Stimulated activated naive CD8-positive, alpha-beta T cell treated with anti-CD3 and anti-CD28 coated beads, Interleukin-15, Interleukin-2, amounts not matched to agents 100 U/mL and 50 U/mL, for 24 hours (primary cell): ENCODE results near the gene ANO9.
A peak's percentile ranks its signal among the peaks of the same experiment; 100 is the strongest.
"Not testable (repeated sequence)": the region's sequence is repeated elsewhere in the genome, so short reads cannot be mapped to it uniquely, and the experiment has no call there.

Source experiments
- ATAC-seq: fragments of 150-1000 bp; cut with Tn5 transposase; one replicate; pipeline ENCODE4 v1.10.0; 2021
- DNase-seq: peaks from one replicate; pipeline ENCODE4 v3.0.0; 2021

Gene ANO9

GRCh38 chr11:416051-416756 is 25.6 kb downstream of the ANO9 start:
- DNase-seq (no peak), ATAC-seq (peak; percentile 1)

GRCh38 chr11:415640-416041 is 26.2 kb downstream of the ANO9 start:
- ATAC-seq (no peak), DNase-seq (peak; percentile 30)

DNA sequence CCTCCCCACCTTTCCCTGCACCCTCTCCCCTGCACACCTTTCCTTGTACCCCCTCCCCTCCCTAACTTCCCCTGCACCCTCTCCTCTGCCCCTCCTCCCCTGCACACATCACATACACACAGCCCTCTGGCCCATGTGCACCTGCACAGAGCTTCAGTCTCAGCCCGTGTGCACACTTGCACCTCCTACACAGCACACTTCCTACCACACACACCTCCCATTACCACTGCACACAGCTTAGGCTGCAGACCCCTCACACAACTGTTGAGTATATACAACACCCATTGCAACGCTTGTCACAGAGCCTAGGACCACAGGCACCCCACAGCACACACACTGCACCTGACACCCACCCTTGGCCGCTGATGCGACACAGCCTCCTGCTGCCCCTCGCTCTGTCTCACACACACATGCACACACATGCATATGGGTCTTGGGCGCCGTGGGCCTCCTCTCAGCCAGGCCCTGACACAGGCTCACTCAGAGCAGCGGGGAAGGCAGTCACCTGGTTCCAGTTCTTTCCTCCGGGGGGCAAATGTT is 27.4 kb downstream of the ANO9 start:
- ATAC-seq: peak; percentile 21
- no peak for DNase-seq

DNA sequence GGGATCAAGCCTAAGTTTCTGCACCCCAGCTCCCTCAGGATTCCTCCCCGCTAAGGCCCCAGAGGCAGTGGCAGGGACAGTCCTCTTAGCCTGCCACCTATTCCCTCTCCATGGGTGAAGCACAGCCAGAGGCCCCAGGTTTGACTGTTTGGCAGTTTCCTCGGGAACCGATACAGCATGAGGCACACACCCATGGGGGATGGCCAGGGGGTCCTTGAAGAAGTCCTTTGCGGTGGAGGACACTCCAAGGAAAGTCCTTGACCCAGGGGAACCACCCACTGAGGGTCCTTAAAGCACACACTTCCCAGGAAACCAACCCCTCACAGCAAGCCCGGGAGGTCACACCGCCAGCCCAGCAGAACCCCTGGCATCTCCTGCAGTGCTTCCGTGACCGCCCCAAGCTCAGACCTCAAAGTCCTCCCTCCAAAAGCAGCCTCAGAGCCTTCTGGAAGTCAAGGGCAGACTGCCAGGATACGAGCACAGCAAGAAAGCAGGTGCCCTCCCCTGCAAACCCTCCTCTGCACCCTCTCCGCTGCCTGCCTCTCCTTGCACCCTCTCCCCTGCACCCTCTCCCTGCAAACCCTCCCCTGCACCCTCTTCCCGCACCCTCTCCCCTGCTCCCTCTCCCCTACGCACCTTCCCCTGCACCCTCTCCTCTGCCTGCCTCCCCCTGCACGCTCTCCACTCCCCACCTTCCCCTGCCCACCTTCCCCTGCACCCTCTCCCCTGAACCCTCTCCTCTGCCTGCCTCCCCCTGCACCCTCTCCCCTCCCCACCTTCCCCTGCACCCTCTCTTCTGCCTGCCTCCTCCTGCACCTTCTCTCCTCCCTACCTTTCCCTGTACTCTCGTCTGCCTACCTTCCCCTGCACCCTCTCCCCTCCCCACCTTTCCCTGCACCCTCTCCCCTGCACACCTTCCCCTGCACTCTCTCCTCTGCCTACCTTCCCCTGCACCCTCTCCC is 28.4 kb downstream of the ANO9 start:
- peak; percentile 9 for DNase-seq
- ATAC-seq: no peak

DNA sequence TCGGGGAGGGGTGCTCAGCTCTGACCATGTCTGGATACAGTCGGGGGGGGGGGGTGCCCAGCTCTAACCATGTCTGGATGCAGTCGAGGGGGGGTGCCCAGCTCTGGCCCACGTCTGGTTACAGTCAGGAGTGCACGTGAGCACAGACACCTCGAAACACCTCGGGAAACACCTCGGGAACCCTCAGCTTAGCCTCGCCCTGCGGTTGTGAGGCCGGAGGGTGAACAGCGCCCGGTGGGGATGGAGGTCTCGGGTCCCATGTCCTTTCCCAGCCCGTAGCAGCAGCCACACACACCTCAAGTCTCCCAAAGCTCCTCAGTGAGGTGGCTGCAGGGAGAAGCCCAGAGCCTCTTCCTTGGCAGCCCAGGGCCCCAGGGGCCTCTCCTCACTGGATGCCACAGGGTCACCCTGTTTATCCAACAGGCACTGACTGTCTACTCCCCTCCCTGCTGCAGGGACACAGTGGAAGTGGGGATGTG is 29.1 kb downstream of the ANO9 start:
- DNase-seq: no peak
- ATAC-seq: no peak

DNA sequence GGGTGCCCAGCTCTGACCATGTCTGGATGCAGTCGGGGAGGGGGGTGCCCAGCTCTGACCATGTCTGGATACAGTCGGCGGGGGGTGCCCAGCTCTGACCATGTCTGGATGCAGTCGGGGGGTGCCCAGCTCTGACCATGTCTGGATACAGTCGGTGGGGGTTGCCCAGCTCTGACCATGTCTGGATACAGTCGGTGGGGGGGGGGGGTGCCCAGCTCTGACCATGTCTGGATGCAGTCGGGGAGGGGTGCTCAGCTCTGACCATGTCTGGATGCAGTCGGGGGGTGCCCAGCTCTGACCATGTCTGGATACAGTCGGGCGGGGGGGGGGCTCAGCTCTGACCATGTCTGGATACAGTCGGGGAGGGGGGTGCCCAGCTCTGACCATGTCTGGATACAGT is 30.3 kb downstream of the ANO9 start:
- not testable (repeated sequence) for DNase-seq, ATAC-seq

DNA sequence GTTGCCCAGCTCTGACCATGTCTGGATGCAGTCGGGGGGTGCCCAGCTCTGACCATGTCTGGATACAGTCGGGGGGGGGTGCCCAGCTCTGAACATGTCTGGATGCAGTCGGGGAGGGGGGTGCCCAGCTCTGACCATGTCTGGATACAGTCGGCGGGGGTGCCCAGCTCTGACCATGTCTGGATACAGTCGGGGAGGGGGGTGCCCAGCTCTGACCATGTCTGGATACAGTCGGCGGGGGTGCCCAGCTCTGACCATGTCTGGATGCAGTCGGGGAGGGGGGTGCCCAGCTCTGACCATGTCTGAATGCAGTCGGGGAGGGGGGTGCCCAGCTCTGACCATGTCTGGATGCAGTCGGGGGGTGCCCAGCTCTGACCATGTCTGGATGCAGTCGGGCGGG is 31.1 kb downstream of the ANO9 start:
- DNase-seq, ATAC-seq: not testable (repeated sequence)

GRCh38 chr11:409600-410483 is 32.0 kb downstream of the ANO9 start:
- ATAC-seq: no peak
- no peak for DNase-seq

DNA sequence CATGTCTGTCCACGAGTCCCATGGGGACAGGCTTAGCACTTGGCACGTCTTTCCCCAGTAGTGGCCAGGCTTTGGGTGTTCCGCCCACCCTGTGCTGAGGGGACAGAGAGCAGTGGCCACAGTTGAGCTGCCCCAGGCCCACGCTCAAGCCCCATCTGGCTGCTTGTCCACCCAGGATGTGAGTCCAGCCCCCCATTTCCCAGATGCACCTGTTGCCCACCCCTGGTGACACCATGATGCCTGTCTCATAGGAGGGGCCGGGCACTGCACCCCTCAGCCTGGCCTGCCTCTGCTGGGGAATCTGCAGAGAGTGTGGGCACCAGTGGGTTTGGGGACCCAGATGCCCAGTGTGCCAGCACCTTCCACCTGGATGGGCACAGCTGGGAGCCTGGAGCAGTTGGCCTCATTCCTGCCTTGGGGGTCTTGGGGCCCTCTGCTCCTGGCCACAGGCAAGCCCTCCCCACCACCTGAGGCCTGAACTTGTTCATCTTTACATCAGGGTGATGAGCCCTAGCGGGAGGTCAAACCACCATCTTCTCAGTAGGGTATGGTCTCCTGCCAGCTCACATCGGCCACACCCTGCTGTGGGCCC is 32.7 kb downstream of the ANO9 start:
- ATAC-seq: no peak
- no peak for DNase-seq

DNA sequence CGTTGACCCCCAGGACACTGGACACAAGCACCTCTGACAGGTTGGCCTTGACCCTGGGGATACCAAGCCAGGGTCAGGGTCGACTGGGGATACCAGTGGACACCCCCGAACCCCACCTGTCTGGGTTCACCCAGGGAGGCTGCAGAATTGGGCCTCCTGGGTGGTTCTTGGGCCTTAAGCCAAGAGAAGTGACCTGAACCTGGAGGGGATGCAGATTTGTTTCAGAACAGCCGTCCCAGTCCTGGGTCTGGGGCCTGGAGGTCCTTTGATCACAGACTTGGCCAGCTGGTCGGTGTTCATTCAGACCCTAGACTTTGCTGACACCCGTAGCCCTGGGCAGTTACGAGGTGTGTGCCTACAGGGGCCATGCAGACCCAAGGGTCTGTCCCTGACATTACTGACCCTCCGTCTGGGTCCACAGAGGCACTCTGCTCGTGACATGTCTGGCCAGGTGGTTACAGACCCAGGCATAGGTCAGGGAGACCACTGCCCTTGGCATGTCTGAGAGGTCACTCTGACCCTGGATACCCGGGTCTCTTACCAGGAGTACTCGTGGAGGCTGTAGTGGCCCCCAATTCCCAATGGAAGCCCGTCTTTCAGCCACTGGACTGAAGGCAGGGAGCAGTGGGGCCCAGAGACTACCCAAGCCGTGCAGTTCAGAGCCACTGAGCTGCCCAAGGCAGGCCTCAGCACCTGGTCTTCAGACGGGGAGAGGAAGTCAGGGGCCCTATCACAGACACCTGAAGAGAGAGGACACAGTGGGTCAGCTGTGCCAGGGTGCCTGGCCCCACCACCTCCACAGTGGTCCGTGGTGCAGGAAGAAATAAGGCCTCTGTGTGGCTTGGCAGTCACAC is 33.4 kb downstream of the ANO9 start:
- DNase-seq: no peak
- no peak for ATAC-seq

GRCh38 chr11:407651-408123 is 34.1 kb downstream of the ANO9 start:
- DNase-seq (no peak), ATAC-seq (no peak)

GRCh38 chr11:406796-407650 is 34.8 kb downstream of the ANO9 start:
- peak; percentile 91 for DNase-seq
- ATAC-seq: peak; percentile 90

GRCh38 chr11:405954-406795 is 35.6 kb downstream of the ANO9 start:
- ATAC-seq: no peak
- DNase-seq: no peak

DNA sequence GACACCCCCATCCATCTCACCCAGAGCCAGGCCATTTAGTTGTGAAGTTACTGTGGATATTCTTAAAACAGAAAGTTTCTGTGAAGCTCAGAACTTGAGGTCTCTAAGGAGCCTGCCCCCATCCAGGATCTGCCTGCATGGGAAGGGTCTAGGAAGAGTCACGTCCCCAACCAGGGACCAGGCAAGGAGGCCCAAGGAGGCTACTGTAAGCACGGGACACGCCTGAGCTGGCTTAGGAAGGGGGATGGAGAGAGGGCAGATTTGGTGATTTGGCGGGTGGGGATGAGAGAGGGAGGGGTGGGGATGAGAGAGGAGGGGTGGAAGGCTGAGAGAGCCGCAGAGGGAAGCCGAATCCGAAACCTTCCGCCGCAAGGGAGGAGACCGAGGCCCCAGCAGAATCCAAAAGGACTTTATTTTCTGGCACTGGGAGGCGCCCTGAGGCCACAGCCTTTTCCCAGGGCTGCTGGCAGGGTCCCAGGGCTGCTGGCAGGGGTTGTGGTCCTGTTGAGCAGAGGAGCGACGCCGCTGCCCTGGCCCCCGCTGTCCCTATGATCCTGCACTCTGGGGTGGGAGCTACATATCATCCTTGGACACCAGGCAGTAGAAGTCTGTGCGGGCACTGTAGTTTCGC is 36.4 kb downstream of the ANO9 start:
- ATAC-seq (no peak), DNase-seq (no peak)

- ATAC-seq (no peak), DNase-seq (no peak)
Observed at GRCh38 chr11:404551-405264, 37.1 kb downstream of the ANO9 start.

- ATAC-seq (no peak), DNase-seq (no peak)
Observed at GRCh38 chr11:403761-404431, 37.9 kb downstream of the ANO9 start.
